AG09319 (cell line): ENCODE data around the gene CMTM3.

Experiments
- DNase-seq: peaks from one replicate; pipeline ENCODE4 v3.0.0-alpha.2; 2010; ENCODE audit warnings: low read depth; ENCODE audit errors: extremely low read depth
- TF ChIP-seq, protein P1 (sequence below): IDR thresholded peaks from 2 replicates; pipeline ENCODE4 v1.5.1; 2011; ENCODE audit warnings: low read depth, mild to moderate bottlenecking, inconsistent platforms, low read length, moderate library complexity

CMTM3 gene

DNA sequence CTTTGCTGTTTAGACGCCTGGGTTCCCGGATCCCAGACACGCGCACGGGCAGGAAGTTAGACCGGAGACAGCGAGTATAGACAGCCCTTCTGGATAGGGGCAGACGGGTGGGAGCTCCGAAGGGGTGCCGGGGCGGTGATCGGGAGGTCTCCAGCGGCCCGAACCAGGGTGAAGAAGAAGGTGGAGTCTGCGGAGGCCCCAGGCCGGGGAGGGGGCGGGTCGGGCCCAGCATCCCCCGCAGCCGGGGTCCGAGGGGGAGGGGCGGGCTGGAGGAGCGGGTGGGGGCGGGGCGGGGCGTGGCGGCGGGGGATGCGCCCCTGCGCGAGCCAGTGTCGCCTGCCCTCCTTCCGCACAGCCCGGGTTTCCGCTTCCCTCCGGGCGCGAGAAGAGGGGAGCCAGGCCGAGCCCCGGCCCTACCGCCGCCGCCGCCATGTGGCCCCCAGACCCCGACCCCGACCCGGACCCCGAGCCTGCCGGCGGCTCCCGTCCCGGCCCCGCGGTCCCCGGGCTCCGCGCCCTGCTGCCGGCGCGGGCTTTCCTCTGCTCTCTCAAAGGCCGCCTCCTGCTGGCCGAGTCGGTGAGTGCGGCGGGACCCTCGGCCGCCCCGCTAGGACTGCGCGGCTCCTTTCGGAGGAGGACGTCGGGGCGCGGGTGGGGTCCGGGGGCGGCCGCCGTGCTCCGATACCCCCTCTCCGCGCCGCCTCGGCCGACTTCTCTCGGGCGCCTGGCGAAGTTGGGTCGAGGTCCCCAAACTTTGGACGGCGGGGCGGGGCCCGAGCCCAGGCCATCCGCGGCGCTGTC lies at the start of gene CMTM3:
TSS of gene CMTM3 (plus strand) at position 329 of the 801 bp plus-strand sequence. CDS start at position 431, 102 bp downstream.
- no peak for DNase-seq
- TF ChIP-seq, protein P1, sequence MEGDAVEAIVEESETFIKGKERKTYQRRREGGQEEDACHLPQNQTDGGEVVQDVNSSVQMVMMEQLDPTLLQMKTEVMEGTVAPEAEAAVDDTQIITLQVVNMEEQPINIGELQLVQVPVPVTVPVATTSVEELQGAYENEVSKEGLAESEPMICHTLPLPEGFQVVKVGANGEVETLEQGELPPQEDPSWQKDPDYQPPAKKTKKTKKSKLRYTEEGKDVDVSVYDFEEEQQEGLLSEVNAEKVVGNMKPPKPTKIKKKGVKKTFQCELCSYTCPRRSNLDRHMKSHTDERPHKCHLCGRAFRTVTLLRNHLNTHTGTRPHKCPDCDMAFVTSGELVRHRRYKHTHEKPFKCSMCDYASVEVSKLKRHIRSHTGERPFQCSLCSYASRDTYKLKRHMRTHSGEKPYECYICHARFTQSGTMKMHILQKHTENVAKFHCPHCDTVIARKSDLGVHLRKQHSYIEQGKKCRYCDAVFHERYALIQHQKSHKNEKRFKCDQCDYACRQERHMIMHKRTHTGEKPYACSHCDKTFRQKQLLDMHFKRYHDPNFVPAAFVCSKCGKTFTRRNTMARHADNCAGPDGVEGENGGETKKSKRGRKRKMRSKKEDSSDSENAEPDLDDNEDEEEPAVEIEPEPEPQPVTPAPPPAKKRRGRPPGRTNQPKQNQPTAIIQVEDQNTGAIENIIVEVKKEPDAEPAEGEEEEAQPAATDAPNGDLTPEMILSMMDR: peak; percentile 55

GRCh38 chr16:66560107-66560506 lies 44.4 kb upstream of the CMTM3 start:
- DNase-seq: no peak
- TF ChIP-seq, protein P1: no peak

GRCh38 chr16:66561381-66562080 lies 43.0 kb upstream of the CMTM3 start:
- TF ChIP-seq, protein P1: no peak

GRCh38 chr16:66562409-66562808 lies 42.1 kb upstream of the CMTM3 start:
- TF ChIP-seq, protein P1: no peak
- DNase-seq: no peak

More at GRCh38 chr16:66561381-66562080, 43.0 kb upstream of the CMTM3 start:
- DNase-seq: no peak

- no peak for DNase-seq
- TF ChIP-seq, protein P1: no peak
These were observed 41.5 kb upstream of the CMTM3 start for GRCh38 chr16:66562986-66563385.

GRCh38 chr16:66563574-66564334 lies 40.8 kb upstream of the CMTM3 start:
- DNase-seq: no peak
- TF ChIP-seq, protein P1: no peak
